ENCODE data around the gene IGF1R. TPM values are rescaled to one million over a fixed set of nuclear protein-coding genes. Genes with fewer than 3 reads are reported as not detected.

IGF1R gene
- total RNA-seq, 1 donor from 2014 or later: 23.5 TPM

DNA sequence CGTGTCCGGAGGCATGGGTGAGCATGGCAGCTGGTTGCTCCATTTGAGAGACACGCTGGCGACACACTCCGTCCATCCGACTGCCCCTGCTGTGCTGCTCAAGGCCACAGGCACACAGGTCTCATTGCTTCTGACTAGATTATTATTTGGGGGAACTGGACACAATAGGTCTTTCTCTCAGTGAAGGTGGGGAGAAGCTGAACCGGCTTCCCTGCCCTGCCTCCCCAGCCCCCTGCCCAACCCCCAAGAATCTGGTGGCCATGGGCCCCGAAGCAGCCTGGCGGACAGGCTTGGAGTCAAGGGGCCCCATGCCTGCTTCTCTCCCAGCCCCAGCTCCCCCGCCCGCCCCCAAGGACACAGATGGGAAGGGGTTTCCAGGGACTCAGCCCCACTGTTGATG is 309.7 kb downstream of the IGF1R start:
- H3K4me3 Mint-ChIP-seq: no peak overlapping the region
- no peak overlapping the region for H2AFZ ChIP-seq (replicated peaks)
- H3K36me3 ChIP-seq: peaks cover 12% of the 10 kb centered on the region
- TF ChIP-seq, protein P1, sequence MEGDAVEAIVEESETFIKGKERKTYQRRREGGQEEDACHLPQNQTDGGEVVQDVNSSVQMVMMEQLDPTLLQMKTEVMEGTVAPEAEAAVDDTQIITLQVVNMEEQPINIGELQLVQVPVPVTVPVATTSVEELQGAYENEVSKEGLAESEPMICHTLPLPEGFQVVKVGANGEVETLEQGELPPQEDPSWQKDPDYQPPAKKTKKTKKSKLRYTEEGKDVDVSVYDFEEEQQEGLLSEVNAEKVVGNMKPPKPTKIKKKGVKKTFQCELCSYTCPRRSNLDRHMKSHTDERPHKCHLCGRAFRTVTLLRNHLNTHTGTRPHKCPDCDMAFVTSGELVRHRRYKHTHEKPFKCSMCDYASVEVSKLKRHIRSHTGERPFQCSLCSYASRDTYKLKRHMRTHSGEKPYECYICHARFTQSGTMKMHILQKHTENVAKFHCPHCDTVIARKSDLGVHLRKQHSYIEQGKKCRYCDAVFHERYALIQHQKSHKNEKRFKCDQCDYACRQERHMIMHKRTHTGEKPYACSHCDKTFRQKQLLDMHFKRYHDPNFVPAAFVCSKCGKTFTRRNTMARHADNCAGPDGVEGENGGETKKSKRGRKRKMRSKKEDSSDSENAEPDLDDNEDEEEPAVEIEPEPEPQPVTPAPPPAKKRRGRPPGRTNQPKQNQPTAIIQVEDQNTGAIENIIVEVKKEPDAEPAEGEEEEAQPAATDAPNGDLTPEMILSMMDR (IDR thresholded peaks at IDR 0.05): no peak
- no peak for TF ChIP-seq EZH2 (IDR thresholded peaks at IDR 0.05)
- TF ChIP-seq EZH2phosphoT487 (IDR thresholded peaks at IDR 0.05): no peak
- H3K4me2 ChIP-seq: no peak overlapping the region
- H3K9me3 Mint-ChIP-seq: peaks cover 21% of the 10 kb centered on the region
- H3K4me1 Mint-ChIP-seq: no peaks in the 10 kb centered on the region
- no peaks in the 10 kb centered on the region for H3K79me2 ChIP-seq (ENCODE audit: low read depth)
- no peak for DNase-seq (ENCODE audit: low spot score)
- no peak overlapping the region for H3K4me3 ChIP-seq
- no peak overlapping the region for H3K27ac ChIP-seq
- H3F3A ChIP-seq (ENCODE audit: low read depth): peaks cover 4% of the 10 kb centered on the region
- peaks cover 4% of the 10 kb centered on the region for H3K27me3 Mint-ChIP-seq (ENCODE audit: insufficient read depth, low read depth)
- H3K9ac ChIP-seq: no peak overlapping the region
- H3K27ac Mint-ChIP-seq: no peak overlapping the region
- peaks cover 47% of the 10 kb centered on the region for H3K36me3 Mint-ChIP-seq
- H3K4me1 ChIP-seq: no peaks in the 10 kb centered on the region
- H3K9me3 ChIP-seq (ENCODE audit: low read depth): no peaks in the 10 kb centered on the region
- H3K27me3 ChIP-seq: no peaks in the 10 kb centered on the region
- H4K20me1 ChIP-seq (ENCODE audit: low read depth): no peaks in the 10 kb centered on the region

DNA sequence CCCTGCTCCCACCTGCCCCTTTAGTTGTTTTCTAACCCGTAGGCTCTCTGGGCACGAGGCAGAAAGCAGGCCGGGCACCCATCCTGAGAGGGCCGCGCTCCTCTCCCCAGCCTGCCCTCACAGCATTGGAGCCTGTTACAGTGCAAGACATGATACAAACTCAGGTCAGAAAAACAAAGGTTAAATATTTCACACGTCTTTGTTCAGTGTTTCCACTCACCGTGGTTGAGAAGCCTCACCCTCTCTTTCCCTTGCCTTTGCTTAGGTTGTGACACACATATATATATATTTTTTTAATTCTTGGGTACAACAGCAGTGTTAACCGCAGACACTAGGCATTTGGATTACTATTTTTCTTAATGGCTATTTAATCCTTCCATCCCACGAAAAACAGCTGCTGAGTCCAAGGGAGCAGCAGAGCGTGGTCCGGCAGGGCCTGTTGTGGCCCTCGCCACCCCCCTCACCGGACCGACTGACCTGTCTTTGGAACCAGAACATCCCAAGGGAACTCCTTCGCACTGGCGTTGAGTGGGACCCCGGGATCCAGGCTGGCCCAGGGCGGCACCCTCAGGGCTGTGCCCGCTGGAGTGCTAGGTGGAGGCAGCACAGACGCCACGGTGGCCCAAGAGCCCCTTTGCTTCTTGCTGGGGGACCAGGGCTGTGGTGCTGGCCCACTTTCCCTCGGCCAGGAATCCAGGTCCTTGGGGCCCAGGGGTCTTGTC is 310.7 kb downstream of the IGF1R start:
- peaks cover 48% of the 10 kb centered on the region for H3K36me3 Mint-ChIP-seq
- Histone ChIP-seq H3K9me3 (ENCODE audit: low read depth) (no peaks in the 10 kb centered on the region), H3K4me2 (no peak overlapping the region), H3K79me2 (ENCODE audit: low read depth) (no peaks in the 10 kb centered on the region), H3K9ac (no peak overlapping the region), H3K27me3 (no peaks in the 10 kb centered on the region), H4K20me1 (ENCODE audit: low read depth) (no peaks in the 10 kb centered on the region), H3F3A (ENCODE audit: low read depth) (peaks cover 4% of the 10 kb centered on the region), H3K4me1 (no peaks in the 10 kb centered on the region), H3K27ac (no peak overlapping the region), H3K36me3 (peaks cover 12% of the 10 kb centered on the region), H3K4me3 (no peak overlapping the region), H2AFZ (replicated peaks) (no peak overlapping the region)
- TF ChIP-seq EZH2phosphoT487 (IDR thresholded peaks at IDR 0.05) (no peak), EZH2 (IDR thresholded peaks at IDR 0.05) (no peak)
- TF ChIP-seq, protein P1 (IDR thresholded peaks at IDR 0.05): no peak
- DNase-seq (ENCODE audit: low spot score): no peak
- H3K4me1 Mint-ChIP-seq: no peaks in the 10 kb centered on the region
- peaks cover 24% of the 10 kb centered on the region for H3K9me3 Mint-ChIP-seq
- H3K4me3 Mint-ChIP-seq: no peak overlapping the region
- H3K27me3 Mint-ChIP-seq (ENCODE audit: insufficient read depth, low read depth): peaks cover 4% of the 10 kb centered on the region
- no peak overlapping the region for H3K27ac Mint-ChIP-seq

DNA sequence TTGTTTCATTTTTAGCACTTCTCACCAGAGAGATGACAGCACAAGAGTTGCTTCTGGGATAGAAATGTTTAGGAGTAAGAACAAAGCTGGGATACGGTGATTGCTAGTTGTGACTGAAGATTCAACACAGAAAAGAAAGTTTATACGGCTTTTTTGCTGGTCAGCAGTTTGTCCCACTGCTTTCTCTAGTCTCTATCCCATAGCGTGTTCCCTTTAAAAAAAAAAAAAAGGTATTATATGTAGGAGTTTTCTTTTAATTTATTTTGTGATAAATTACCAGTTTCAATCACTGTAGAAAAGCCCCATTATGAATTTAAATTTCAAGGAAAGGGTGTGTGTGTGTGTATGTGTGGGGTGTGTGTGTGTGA is 311.3 kb downstream of the IGF1R start:
- DNase-seq (ENCODE audit: low spot score): no peak
- Mint-ChIP-seq H3K4me3 (no peak overlapping the region), H3K4me1 (no peaks in the 10 kb centered on the region), H3K27me3 (ENCODE audit: insufficient read depth, low read depth) (peaks cover 4% of the 10 kb centered on the region), H3K27ac (no peak overlapping the region), H3K9me3 (peaks cover 24% of the 10 kb centered on the region), H3K36me3 (peaks cover 50% of the 10 kb centered on the region)
- Histone ChIP-seq H3K79me2 (ENCODE audit: low read depth) (no peaks in the 10 kb centered on the region), H3K4me3 (no peak overlapping the region), H2AFZ (replicated peaks) (no peak overlapping the region), H3K36me3 (peaks cover 12% of the 10 kb centered on the region), H4K20me1 (ENCODE audit: low read depth) (no peaks in the 10 kb centered on the region), H3K27ac (no peak overlapping the region), H3K27me3 (no peaks in the 10 kb centered on the region), H3F3A (ENCODE audit: low read depth) (peaks cover 4% of the 10 kb centered on the region), H3K9me3 (ENCODE audit: low read depth) (no peaks in the 10 kb centered on the region), H3K9ac (no peak overlapping the region), H3K4me1 (no peaks in the 10 kb centered on the region), H3K4me2 (no peak overlapping the region)
- TF ChIP-seq, protein P1 (IDR thresholded peaks at IDR 0.05): no peak
- TF ChIP-seq EZH2phosphoT487 (IDR thresholded peaks at IDR 0.05): no peak
- no peak for TF ChIP-seq EZH2 (IDR thresholded peaks at IDR 0.05)

All from neural progenitor cell (in vitro differentiated cells).